NCI-H460 (cell line): ENCODE measurements around the gene FCER1A. TPM values are rescaled to one million over a fixed set of nuclear protein-coding genes. Genes with fewer than 3 reads are reported as not detected.

ENCODE experiments used
- DNase-seq: peaks from one replicate; pipeline ENCODE4 v3.0.0-alpha.2; 2016; ENCODE audit warnings: low read depth; ENCODE audit errors: extremely low read depth
- polyA plus RNA-seq: library from polyadenylated mRNA; depleted of rRNA; stranded (reverse); fragments of >200 nt; gene quantifications from 2 replicates; pipeline ENCODE4 v1.2.3, GENCODE V29; 2014; cell fraction: nucleus; rRNA removed
- total RNA-seq: library from RNA; depleted of rRNA; stranded (reverse); fragments of >200 nt; shearing (Covaris generic); gene quantifications from 2 replicates; pipeline ENCODE4 v1.2.3, GENCODE V29; 2014; rRNA removed

FCER1A gene
- total RNA-seq: 0.15 TPM in 1 of 2 replicates, not detected in the other
- polyA plus RNA-seq: 1.1 TPM in 1 of 2 replicates, not detected in the other

DNA sequence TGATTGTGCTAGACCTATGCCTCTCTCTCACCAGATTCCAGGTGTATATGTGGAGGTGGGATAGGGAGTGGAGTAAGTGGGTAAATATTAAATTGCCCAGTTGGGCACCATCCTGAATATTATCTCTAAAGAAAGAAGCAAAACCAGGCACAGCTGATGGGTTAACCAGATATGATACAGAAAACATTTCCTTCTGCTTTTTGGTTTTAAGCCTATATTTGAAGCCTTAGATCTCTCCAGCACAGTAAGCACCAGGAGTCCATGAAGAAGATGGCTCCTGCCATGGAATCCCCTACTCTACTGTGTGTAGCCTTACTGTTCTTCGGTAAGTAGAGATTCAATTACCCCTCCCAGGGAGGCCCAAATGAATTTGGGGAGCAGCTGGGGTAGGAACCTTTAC is at the start of gene FCER1A:
Gene FCER1A (plus strand): TSS at position 242 of the 400 bp plus-strand sequence. CDS start 29 bp downstream, at position 271.
- DNase-seq: no peak

DNA sequence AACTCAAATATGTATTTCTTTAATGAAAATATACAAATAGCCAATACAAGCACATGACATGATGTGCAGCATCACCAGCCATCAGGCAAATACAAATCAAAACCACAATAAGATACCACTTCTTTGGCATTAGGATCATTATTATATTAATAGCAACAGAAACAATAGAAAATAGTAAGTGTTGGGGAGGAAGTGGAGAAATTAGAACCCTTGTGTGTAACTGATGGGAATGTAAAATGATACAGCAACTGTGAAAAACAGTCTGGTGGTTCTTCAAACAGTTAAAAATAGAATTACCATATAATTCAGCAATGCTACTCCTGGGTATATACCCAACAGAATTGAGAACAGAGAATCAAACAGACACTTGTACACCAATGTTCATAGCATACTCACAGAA is 40.8 kb upstream of the FCER1A start:
- no peak for DNase-seq

DNA sequence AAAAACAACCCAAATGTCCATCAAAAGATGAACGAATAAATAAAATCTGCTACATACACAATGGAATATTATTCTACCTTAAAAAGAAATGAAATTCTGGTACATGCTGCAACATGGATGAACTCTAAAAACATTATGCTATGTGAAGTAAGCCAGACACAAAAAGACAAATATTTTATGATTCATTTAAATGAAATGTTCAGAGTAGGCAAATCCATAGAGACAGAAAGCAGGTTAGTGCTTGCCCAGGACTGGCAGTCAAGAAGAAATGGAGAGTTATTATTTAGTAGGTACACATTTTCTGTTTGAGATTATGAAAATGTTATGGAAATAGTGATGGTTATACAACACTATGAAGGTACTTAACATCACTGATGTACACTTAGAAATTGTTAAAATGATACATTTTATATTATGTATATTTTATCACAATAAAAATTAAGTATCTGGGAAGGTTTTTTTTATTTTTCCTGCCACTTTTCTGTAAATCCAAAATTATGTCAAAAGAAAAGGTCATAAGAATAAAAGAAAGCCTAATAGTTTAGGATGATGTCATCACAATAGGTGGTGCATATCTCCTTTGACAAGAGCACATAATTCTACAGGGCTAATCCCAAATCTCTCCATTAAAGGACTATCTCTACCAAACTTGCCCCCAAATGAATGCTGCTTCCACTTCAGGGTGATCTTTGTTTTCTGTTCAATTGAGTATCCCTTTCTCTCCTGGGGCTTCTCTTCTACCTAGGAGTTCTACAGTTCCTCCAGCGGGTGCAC is 40.2 kb upstream of the FCER1A start:
- no peak for DNase-seq

DNA sequence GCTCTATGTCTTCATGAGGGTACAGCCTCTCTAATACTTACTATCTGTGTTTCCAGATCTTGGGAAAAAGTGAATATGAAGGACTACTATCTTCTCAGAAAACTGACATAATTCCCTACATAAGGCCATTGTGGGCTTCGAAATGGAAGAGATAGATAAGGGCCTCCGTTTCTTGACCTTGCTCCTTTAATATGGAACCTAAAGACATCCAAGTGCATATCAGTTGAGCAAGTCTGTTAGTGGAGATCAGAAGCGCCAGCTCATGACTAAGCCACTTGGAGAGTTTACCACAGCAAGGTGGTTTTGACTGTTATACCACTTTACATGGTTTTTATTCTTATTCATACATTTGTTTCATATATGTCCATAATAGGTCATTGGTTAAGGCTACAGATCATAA is 35.3 kb upstream of the FCER1A start:
- DNase-seq: no peak

DNA sequence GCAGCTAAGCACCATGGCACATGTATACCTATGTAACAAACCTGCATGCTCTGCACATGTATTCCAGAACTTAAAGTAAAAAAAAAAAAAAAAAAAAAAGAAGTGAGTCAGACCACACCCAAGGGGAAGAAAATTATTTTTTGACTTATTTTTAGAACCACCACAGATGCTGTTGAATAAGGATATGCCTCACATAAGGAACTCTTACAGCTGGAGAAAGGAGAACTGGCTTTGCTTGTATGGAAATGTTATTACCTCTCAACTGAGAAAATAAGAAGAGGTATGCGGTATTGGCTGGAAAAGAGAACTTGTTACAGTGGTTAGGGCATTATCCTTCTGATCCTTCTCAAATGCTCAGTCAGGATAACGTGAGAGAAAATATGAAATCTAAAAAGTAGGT is 27.5 kb upstream of the FCER1A start:
- no peak for DNase-seq

DNA sequence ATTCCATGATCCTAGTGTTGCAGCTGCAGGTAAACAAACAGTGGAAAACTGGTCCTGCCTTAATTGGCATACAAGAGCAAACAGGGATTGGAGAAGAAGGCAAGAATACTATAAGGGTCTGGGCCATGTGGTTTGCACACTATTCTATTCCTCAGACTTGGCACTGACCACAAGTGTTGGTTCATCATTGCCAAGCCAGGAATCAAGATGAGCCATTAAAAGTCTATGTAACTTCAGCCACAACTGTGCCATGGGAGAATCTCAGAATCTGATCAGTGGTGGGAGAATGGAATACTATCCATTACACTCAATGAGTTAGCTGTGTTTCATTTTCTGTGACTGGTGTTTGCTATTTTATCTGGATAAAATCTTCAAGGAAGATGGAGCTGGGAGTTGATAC is 26.2 kb upstream of the FCER1A start:
- DNase-seq: no peak

DNA sequence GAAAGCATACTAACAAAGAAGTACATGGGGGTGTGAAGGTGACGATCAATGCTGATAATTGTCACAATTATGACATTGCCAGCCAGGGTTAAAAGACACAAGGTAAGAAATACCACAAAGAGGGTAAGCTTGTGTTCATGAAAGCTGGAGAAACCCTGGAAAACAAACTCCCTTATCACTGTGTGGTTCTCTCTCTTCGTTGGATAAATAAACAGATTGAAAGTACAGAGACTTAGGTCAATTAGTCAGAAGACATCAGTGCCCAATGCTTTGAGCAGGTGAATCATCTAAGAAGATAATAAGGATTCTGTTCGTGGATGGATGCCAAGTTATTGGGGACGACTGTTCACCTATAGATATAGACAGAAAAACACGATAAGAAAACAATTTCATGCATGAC is 22.4 kb upstream of the FCER1A start:
- DNase-seq: no peak

DNA sequence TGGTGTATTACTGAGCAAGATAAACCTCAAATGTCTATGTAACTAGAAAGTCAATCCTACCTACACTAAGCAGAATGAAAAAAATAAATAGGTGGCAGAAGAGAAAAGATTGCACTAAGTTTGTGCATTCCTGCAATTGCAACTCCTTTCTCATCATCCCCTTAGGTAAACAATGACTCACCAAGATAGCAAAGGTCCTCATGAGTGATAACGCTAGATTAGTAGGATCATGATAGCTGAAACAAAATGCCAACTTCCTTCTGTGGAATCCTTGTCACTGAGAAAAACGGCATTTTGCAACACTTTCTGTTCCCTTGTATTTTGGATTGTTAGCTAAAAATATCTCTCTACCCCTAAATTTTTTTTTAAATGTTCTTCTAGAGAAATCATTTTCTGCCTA is 20.0 kb upstream of the FCER1A start:
- DNase-seq: peak; percentile 84

DNA sequence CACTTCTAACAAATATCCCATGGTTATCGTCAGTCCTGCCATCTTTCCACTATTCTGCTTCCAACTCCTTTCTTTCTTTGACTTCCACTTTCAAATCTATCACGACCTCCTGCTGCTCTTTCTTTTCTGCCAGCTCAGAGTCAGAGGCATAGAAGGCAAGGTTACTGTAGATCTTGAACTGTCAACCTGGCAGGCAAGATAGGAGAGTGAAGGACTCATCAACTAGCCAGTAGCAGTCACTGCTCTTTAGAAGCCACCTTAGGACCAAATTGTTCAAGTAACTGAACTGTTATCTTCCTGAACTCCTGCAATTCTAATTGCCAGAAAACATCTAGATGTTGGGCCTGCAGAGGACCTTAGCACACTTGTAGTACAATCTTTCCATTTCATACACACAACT is 13.1 kb upstream of the FCER1A start:
- no peak for DNase-seq

DNA sequence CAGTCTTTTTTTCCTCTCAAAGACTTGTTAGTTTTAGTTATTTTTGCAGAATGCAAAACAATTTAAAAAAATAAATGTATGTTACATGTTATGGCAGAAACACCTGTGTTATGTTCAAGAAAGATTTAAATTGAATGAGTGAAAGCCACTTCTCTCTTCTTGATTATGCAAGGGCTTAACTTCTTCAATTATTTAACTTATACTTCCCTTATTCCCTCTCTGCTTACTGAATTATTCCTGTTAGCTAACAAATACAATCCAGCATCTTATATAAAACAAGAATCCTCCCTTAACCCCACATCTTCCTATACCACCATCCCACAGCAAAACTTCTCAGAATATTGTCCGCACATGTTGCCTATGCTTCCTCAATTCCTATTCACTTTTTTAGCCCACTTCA is 10.7 kb upstream of the FCER1A start:
- no peak for DNase-seq

DNA sequence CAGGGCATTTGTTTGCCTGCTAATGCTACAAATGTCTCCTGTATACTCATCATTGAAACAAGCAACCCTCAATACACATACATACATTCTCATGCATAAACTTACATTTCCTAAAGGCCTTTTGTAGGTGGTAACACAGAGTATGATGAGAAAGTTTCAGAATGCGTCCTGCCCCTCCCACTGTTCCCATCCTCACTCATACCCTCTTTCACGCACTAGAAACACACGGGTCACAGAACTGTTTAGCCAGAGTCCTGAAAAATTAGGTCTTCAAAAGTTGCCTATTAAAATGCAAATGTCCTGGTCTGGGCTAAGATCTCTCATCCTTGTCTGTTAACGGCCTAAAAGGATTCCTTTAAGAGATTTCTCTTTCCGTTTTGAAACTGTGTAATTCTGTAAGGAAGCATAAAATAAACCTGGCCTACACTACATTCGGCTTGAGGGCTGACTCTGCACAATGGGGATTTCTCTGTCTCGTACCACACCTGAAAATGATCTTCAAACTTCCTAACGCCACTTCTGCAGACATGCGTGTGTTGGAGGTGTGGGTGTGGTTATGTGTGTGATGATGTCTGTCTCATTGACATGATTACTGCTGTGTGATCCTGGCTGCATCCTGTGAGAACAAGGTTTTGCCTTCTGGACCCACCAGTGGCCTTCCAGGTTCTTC is 5.3 kb upstream of the FCER1A start:
- DNase-seq: no peak

DNA sequence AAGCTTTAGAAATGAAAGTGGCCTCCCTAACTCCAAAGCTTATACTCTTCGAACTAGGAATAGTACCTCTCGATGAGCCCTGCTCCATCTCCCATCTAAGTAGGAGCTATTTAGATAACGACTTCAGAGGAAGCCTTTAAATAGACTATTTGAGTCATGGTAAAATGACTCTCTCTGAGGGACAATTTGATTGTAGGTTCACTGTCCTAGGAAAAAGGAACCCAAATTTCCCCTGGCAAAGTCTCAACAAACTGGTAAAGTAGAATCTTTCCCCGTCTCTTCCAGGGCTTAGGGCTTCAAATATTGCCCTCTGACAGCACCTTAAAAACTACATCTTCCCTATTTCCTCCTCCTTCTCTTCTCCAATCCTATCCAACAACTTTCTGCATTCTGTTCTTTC is 2.0 kb upstream of the FCER1A start:
- no peak for DNase-seq

DNA sequence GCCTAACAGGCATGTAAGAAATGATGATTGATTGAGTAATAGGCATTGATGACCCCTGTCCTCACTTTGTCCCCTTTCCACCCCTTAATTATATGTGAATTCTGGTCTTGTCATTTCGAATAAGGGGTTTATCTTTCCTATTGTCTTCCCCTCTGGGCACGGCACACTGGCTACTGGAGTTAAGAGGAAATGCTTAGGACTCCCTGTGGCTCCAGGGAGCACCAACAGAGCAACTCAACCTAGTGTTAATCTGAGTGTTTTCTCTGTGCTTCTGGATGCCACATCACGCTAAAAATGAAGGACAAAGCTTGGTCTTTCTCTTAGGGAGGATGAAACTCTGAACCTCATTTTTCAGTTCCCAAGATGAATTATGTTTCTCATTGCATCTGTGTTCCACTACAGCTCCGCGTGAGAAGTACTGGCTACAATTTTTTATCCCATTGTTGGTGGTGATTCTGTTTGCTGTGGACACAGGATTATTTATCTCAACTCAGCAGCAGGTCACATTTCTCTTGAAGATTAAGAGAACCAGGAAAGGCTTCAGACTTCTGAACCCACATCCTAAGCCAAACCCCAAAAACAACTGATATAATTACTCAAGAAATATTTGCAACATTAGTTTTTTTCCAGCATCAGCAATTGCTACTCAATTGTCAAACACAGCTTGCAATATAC is 5.3 kb downstream of the FCER1A start:
- DNase-seq: no peak

DNA sequence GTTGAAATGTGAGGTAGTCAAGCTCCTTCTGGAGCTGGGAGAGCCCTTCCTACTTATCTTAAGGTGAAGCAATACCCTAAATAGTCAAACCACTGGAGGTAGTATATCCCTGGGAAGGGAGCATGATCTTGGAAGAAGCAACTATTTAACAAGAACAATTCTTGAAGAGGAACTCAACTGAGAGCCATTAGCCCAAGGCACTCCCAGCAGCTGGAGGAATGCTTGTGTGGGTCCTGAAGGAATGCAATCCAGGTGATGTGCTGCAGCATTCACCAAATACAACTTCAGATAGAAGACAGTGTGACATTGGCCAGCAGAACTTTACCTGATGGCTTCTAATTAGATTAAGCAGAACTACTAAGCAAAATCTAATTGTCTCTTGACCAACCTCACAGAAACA is 9.5 kb downstream of the FCER1A start:
- DNase-seq: no peak

DNA sequence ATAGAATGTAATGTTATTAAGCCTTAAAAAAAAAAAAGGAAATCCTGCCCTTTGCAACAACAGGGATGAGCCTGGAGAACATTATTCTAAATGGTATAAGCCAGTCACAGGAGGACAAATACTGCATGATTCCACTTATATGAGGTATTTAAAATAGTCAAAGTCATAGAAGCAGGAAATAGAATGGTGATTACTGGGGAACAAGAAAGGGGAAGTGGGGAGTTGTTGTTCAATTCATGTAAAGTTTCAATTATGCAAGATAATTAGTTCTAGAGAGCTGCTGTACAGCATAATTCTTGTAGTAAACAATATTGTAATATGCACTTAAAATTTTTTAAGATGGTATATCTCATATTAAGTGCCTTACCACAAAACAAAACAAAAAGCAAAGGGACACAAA is 13.2 kb downstream of the FCER1A start:
- DNase-seq: no peak

DNA sequence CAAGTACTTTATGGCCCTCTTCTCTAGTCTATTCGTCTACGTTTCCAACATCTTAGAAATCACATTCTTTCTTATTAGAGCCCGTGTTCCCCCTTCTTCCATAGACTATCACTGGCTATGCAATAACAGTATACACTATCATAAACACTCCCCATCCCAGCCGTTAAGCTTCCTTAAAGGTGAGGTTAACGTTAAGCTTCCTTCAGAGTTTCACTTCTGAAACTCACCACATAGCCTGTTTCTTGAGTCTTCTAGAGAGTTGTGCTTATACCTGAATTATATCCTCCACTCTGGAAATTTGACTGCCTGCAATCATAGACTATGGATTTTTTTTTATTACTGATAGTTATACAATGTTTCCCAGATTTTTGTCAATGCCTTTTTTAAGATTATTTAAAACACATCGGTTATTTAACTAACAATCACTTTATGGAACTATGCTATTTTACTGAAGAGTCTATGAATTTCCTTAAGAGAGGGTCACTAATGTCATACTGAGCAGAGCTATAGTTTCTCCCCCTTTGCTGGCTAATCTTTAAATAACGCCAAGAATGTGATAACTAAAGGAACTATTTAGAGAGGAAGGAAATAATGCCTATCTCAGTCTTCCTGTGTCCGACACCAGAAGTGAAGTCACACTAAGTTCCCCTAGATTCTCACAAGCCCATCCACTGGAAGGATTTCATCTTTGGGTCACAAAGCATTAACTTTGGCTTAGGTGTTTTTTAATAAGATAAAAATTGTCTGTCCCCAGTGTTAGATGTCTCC is 16.8 kb downstream of the FCER1A start:
- DNase-seq: no peak

DNA sequence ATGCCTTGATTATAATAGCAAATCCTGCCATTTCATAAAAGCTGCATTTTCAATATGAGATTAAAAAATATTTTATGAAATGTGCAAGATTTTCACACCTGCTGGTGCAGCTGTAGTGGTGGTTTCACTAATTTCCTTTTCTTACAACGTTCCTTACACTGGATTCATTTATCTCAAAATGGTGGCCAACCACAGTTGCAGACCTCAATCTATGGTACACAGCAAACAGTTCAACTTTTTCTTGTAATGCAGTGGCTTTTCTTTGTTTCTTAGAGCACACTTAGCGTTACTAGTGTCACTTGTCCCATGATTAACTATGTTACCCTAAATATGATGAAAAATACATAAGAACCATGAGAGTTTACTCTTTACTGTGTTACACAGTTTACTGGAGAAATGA is 32.7 kb downstream of the FCER1A start:
- no peak for DNase-seq

DNA sequence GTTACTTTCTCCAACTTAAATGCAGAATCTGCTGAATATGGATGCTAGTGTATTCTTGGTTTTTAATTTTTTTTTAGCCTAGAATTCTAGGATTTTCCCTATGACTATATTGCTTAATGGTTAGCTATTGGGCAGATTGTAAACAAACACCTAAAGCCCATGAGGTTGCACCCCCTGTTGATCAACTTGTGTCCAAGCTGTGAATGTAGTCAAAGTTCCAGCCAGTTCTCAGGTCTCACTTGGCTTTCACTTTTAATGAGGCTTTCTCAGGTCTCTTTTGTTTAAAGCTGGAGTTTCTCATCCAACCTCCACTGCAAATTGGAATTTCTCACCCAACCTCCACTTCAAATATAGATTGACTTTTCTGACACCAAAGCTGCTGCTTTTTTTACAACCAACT is 35.9 kb downstream of the FCER1A start:
- no peak for DNase-seq

DNA sequence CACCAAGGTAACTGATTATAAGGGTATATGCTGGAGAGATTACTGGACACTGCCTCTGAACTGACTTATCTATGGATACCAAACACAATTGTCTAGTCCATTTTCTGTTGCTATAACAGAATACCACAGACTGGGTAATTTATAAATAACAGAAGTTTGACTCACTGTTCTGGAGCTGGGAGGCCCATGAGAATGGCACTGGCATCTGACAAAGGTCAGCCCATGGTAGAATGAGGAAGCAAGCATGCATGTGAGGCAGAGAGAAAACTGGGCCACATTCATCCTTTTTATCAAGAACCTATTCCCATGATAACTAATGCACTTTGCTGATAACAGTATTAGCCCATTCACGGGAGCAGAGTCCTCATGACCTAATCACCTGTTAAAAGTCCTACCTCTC is 37.4 kb downstream of the FCER1A start:
- no peak for DNase-seq

DNA sequence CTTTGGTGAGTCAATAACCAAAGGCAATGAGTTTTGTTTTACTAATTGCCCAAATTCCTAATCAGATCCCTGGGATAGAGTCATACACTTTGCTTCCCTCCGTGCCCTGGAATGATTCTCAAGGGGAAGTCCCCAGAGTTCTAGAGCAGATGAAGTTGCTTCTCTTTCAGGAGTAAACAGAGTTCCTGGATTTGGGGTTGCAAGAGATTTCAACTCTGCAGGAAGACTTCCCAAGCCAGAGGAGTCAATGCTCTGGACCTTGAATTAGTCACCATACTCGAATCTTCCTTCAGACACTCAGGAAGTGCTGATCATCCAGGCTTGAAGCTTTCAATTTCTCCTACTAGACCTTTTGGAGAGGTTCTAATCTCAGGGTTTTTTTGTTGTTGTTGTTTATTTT is 39.6 kb downstream of the FCER1A start:
- no peak for DNase-seq
